HEK293 (cell line): ENCODE results near the gene AKT3.

Source experiments
- CTCF ChIP-seq: fragments of 450-650 bp; formaldehyde crosslinking; IDR thresholded peaks from 2 replicates; pipeline ENCODE4 v1.5.1; 2016; ENCODE audit warnings: missing biosample characterization, missing genetic modification characterization
- OVOL3 ChIP-seq: fragments of 450-650 bp; formaldehyde crosslinking; IDR thresholded peaks from 2 replicates; pipeline ENCODE4 v1.5.1; 2016; ENCODE audit warnings: missing biosample characterization, missing genetic modification characterization
- PRDM4 ChIP-seq: fragments of 450-650 bp; formaldehyde crosslinking; IDR thresholded peaks from 2 replicates; pipeline ENCODE4 v1.5.1; 2017; ENCODE audit warnings: missing biosample characterization, missing genetic modification characterization
- REST ChIP-seq: fragments of 450-650 bp; formaldehyde crosslinking; IDR thresholded peaks from 2 replicates; pipeline ENCODE4 v1.5.1; 2016; ENCODE audit warnings: missing biosample characterization, missing genetic modification characterization
- ZNF138 ChIP-seq: fragments of 450-650 bp; formaldehyde crosslinking; IDR thresholded peaks from 2 replicates; pipeline ENCODE4 v1.5.1; 2016; ENCODE audit warnings: missing biosample characterization, missing genetic modification characterization, borderline replicate concordance
- ZNF664 ChIP-seq: fragments of 450-650 bp; formaldehyde crosslinking; IDR thresholded peaks from 2 replicates; pipeline ENCODE4 v1.5.1; 2016; ENCODE audit warnings: missing biosample characterization, missing genetic modification characterization

GRCh38 chr1:243546457-243546856 is 303.6 kb downstream of the AKT3 start:
- TF ChIP-seq REST (tag by site-specific recombination) (no peak), OVOL3 (tag by site-specific recombination) (no peak), ZNF138 (no peak), ZNF664 (no peak), CTCF (tag by site-specific recombination) (no peak), PRDM4 (tag by site-specific recombination) (no peak)
